IMR-90 (cell line): ENCODE results near the gene AHCYL2.

Experiments used
- BHLHE40 ChIP-seq: fragments of 150-350 bp; IDR thresholded peaks from 2 replicates; pipeline ENCODE4 v1.6.1; 2016; ENCODE audit warnings: mild to moderate bottlenecking, low read depth, low read length
- CTCF ChIP-seq: conservative IDR thresholded peaks from 2 replicates; pipeline ENCODE4 v1.5.1; 2012; ENCODE audit warnings: mild to moderate bottlenecking, low read depth, low read length, improper control_type of control experiment
- ELK1 ChIP-seq: fragments of 150-350 bp; IDR thresholded peaks from 2 replicates; pipeline ENCODE4 v1.6.1; 2016; ENCODE audit warnings: low read depth, mild to moderate bottlenecking, low read length, moderate library complexity, borderline replicate concordance
- FOS ChIP-seq: fragments of 150-350 bp; IDR thresholded peaks from 2 replicates; pipeline ENCODE4 v1.6.1; 2016; ENCODE audit warnings: low read depth, low read length
- MAFK ChIP-seq: IDR thresholded peaks from 2 replicates; pipeline ENCODE4 v1.6.1; 2012; ENCODE audit warnings: low read depth, low read length, improper control_type of control experiment
- MAZ ChIP-seq: IDR thresholded peaks from 2 replicates; pipeline ENCODE4 v1.6.1; 2012; ENCODE audit warnings: low read depth, mild to moderate bottlenecking, low read length, improper control_type of control experiment, moderate library complexity, borderline replicate concordance
- MXI1 ChIP-seq: IDR thresholded peaks from 2 replicates; pipeline ENCODE4 v1.6.1; 2012; ENCODE audit warnings: low read depth, mild to moderate bottlenecking, low read length, moderate library complexity, borderline replicate concordance
- NFE2L2 ChIP-seq: fragments of 150-350 bp; IDR thresholded peaks from 2 replicates; pipeline ENCODE4 v1.6.1; 2016; ENCODE audit warnings: low read depth, mild to moderate bottlenecking, low read length
- POLR2A ChIP-seq: IDR thresholded peaks from 2 replicates; pipeline ENCODE4 v1.6.1; 2012; ENCODE audit warnings: mild to moderate bottlenecking, low read depth, low read length
- RAD21 ChIP-seq: IDR thresholded peaks from 2 replicates; pipeline ENCODE4 v1.6.1; 2012; ENCODE audit warnings: low read length, improper control_type of control experiment
- RCOR1 ChIP-seq: IDR thresholded peaks from 2 replicates; pipeline ENCODE4 v1.6.1; 2012; ENCODE audit warnings: mild to moderate bottlenecking, low read length, improper control_type of control experiment; ENCODE audit not compliant: insufficient replicate concordance
- RFX5 ChIP-seq: IDR thresholded peaks from 2 replicates; pipeline ENCODE4 v1.8.0; 2012; ENCODE audit warnings: low read depth, mild to moderate bottlenecking, low read length, moderate library complexity
- SMC3 ChIP-seq: fragments of 150-350 bp; IDR thresholded peaks from 2 replicates; pipeline ENCODE4 v1.6.1; 2016; ENCODE audit warnings: low read depth, mild to moderate bottlenecking, antibody characterized with exemption, low read length, moderate library complexity
- USF2 ChIP-seq: fragments of 150-350 bp; IDR thresholded peaks from 2 replicates; pipeline ENCODE4 v1.6.1; 2017; ENCODE audit warnings: mild to moderate bottlenecking, antibody characterized with exemption, low read length, low read depth

GRCh38 chr7:129389829-129390228 is 165.0 kb downstream of the AHCYL2 start:
- no peak for TF ChIP-seq CTCF
- TF ChIP-seq ELK1: no peak
- TF ChIP-seq MXI1: no peak
- no peak for TF ChIP-seq POLR2A
- no peak for TF ChIP-seq RFX5
- TF ChIP-seq SMC3: no peak
- no peak for TF ChIP-seq BHLHE40
- TF ChIP-seq MAFK: no peak
- TF ChIP-seq RCOR1: no peak
- no peak for TF ChIP-seq RAD21
- no peak for TF ChIP-seq MAZ
- no peak for TF ChIP-seq FOS
- no peak for TF ChIP-seq USF2
- TF ChIP-seq NFE2L2: no peak
